Jurkat, Clone E6-1 (cell line): ENCODE data around the gene SERTAD3.
A peak's percentile ranks its signal among the peaks of the same experiment; 100 is the strongest.
"Not testable (repeated sequence)": the region's sequence is repeated elsewhere in the genome, so short reads cannot be mapped to it uniquely, and the experiment has no call there.

ENCODE experiments used
- DNase-seq: peaks from one replicate; pipeline ENCODE4 v3.0.0-alpha.2; 2011; ENCODE audit warnings: low read depth, low spot score
- H3K4me3 ChIP-seq: 2 replicates; pipeline ENCODE4 v1.5.1; 2011; ENCODE audit warnings: mild to moderate bottlenecking, low read length, control low read depth, moderate library complexity

SERTAD3 gene

GRCh38 chr19:40461669-40462221 is 17.6 kb upstream of the SERTAD3 start:
- no peak overlapping the region for H3K4me3 ChIP-seq
- DNase-seq: no peak

- no peak overlapping the region for H3K4me3 ChIP-seq
- no peak for DNase-seq
These were observed 16.1 kb upstream of the SERTAD3 start for GRCh38 chr19:40460185-40460584.

GRCh38 chr19:40458597-40458974 is 14.5 kb upstream of the SERTAD3 start:
- no peak overlapping the region for H3K4me3 ChIP-seq
- no peak for DNase-seq

- DNase-seq: no peak
- H3K4me3 ChIP-seq: no peak overlapping the region
These were observed 13.9 kb upstream of the SERTAD3 start for GRCh38 chr19:40457953-40458596.

GRCh38 chr19:40457048-40457447 is 12.9 kb upstream of the SERTAD3 start:
- DNase-seq: no peak
- no peak overlapping the region for H3K4me3 ChIP-seq

GRCh38 chr19:40453943-40454342 is 9.8 kb upstream of the SERTAD3 start:
- not testable (repeated sequence) for H3K4me3 ChIP-seq, DNase-seq

GRCh38 chr19:40453151-40453735 is 9.1 kb upstream of the SERTAD3 start:
- H3K4me3 ChIP-seq: no peak overlapping the region
- DNase-seq: no peak

GRCh38 chr19:40452016-40452415 is 7.9 kb upstream of the SERTAD3 start:
- no peak overlapping the region for H3K4me3 ChIP-seq
- DNase-seq: no peak

GRCh38 chr19:40450664-40451063 is 6.5 kb upstream of the SERTAD3 start:
- no peak for DNase-seq
- no peak overlapping the region for H3K4me3 ChIP-seq

- DNase-seq: no peak
- H3K4me3 ChIP-seq: no peak overlapping the region
These were observed 5.4 kb upstream of the SERTAD3 start for GRCh38 chr19:40449506-40449905.

- H3K4me3 ChIP-seq: no peak overlapping the region
- no peak for DNase-seq
These were observed 2.2 kb upstream of the SERTAD3 start for GRCh38 chr19:40446263-40446784.

- no peak for DNase-seq
- no peak overlapping the region for H3K4me3 ChIP-seq
These were observed 1.7 kb upstream of the SERTAD3 start for GRCh38 chr19:40445780-40446262.

- peak overlapping the region; percentile 97 for H3K4me3 ChIP-seq
- DNase-seq: no peak
These were observed 734 bp upstream of the SERTAD3 start for GRCh38 chr19:40444825-40445312.

- H3K4me3 ChIP-seq: peak overlapping the region; percentile 97
- DNase-seq: peak; percentile 99
These were observed 770 bp downstream of the SERTAD3 start for GRCh38 chr19:40443131-40443999.

- peak overlapping the region; percentile 97 for H3K4me3 ChIP-seq
- no peak for DNase-seq
These were observed 1.6 kb downstream of the SERTAD3 start for GRCh38 chr19:40442328-40443130.

- no peak overlapping the region for H3K4me3 ChIP-seq
- DNase-seq: no peak
These were observed 2.3 kb downstream of the SERTAD3 start for GRCh38 chr19:40441719-40442253.

GRCh38 chr19:40438284-40438683 is 5.9 kb downstream of the SERTAD3 start:
- no peak overlapping the region for H3K4me3 ChIP-seq

GRCh38 chr19:40433391-40434216 is 10.5 kb downstream of the SERTAD3 start:
- H3K4me3 ChIP-seq: no peak overlapping the region
- DNase-seq: no peak

More at GRCh38 chr19:40438284-40438683, 5.9 kb downstream of the SERTAD3 start:
- DNase-seq: no peak
